Gastrocnemius medialis (tissue), 4 donors: ENCODE data around the gene TLE1. TPM values are rescaled to one million over a fixed set of nuclear protein-coding genes. Genes with fewer than 3 reads are reported as not detected.

Experiments used
- ATAC-seq, 2 donors: fragments of 150-250 bp; one replicate each; pipeline ENCODE4 v1.9.1; 2016
- DNase-seq, 2 donors: peaks; one replicate each; pipeline ENCODE4 v3.0.0-alpha.2; 2019
- H3K27ac ChIP-seq, 4 donors: fragments of 200-600 bp; sonication (generic); 1 replicate in 1 of 4; 2 replicates in 3 of 4; pipeline ENCODE4 v1.5.1; 2016 to 2018; ENCODE audit warnings: mild to moderate bottlenecking in 2 of 4, moderate library complexity in 1 of 4
- H3K27me3 ChIP-seq, 3 donors: fragments of 200-600 bp; sonication (generic) in 2 of 3; 1 replicate in 1 of 3; 2 replicates in 2 of 3; pipeline versions ENCODE4 v1.5.1 to v1.6.0; 2016 to 2019; ENCODE audit warnings: mild to moderate bottlenecking in 1 of 3, moderate library complexity in 1 of 3
- H3K36me3 ChIP-seq, 2 donors: fragments of 200-600 bp; sonication (generic) in 1 of 2; one replicate each; pipeline ENCODE4 v1.5.1; 2017 to 2018
- H3K4me1 ChIP-seq, 2 donors: fragments of 200-600 bp; sonication (generic) in 1 of 2; one replicate each; pipeline ENCODE4 v1.5.1; 2016 to 2017; ENCODE audit warnings: mild to moderate bottlenecking in 2 of 2
- H3K4me3 ChIP-seq, 4 donors: fragments of 200-600 bp; sonication (generic) in 3 of 4; 1 replicate in 1 of 4; 2 replicates in 3 of 4; pipeline ENCODE4 v1.5.1; 2016 to 2019; ENCODE audit warnings: mild to moderate bottlenecking in 2 of 4
- H3K9me3 ChIP-seq, 3 donors: fragments of 200-600 bp; sonication (generic) in 2 of 3; 1 replicate in 1 of 3; 2 replicates in 2 of 3; pipeline ENCODE4 v1.5.1; 2016 to 2019
- POLR2A ChIP-seq, 2 donors: fragments of 450-650 bp; IDR thresholded peaks; one replicate each; pipeline ENCODE4 v1.6.1; 2017; ENCODE audit warnings: antibody characterized with exemption in 2 of 2, mild to moderate bottlenecking in 2 of 2, moderate library complexity in 2 of 2
- in situ Hi-C, 4 donors: fragments of 200-750 bp; cut with MboI; loops; one replicate each; pipeline versions ENCODE4 v1.15.0 to v1.8.0; 2017; ENCODE audit warnings: low sequenced_read_pairs in 4 of 4
- intact Hi-C: fragments of 100-400 bp; cut with DNase I; formaldehyde crosslinking; loops from one replicate; pipeline ENCODE4 v1.15.1; 2023; ENCODE audit warnings: low total_unique reads
- total RNA-seq, 4 donors: library from RNA; depleted of rRNA; stranded (reverse); fragments of >200 nt; gene quantifications; one replicate each; pipeline versions ENCODE4 v1.1.0 to v1.2.3, GENCODE V29; 2016
- TF ChIP-seq, protein P1 (sequence below), 5 experiments: fragments of 450-650 bp in 3 of 5; fragments of 200-600 bp in 2 of 5; sonication (generic) in 2 of 5; IDR thresholded peaks in 4 of 5; conservative IDR thresholded peaks in 1 of 5; 1 replicate in 4 of 5; 2 replicates in 1 of 5; pipeline ENCODE4 v1.5.1; 2016 to 2019; ENCODE audit warnings: antibody characterized with exemption in 5 of 5, mild to moderate bottlenecking in 3 of 5, moderate library complexity in 3 of 5

The TLE1 gene
- total RNA-seq, 4 donors from 2014 or later: 32.0 to 159 (median 55.4) TPM

DNA sequence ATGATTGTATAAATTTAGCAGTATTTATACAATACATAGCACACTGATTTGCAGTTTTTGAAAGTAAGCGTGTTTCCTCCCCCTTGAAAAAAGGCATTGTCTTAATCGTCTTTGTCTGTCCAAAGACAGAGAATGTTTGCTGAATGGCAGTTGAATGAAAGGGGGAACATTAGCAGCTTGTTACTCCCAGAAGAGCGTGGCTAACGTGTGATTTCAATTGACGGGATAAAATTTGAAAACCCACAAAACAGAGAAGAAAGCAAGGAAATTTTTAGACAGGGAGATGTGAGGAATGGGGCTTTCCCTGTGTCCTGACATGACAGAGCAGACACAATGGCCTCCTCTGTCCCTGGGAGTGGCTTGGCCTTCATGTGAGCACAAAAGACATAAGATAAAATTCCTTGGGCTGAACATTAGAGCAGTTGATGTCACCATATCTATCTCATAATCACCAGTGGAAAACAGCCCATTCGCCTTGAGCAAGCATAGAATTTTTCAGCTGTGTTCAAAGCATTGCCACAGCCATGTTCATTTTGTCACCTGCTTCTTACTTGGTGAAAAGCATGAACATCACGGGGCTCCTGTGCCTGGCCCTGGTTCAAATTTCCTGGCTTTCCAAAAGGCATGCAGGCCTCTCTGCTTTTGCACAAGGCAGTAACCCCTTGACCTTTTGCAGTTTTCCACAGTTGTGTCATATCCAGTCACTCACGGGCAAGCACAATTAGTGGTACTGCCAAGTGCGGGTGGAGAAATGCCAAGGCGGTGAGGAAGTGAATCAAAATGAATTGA is 126.9 kb downstream of the TLE1 start:
- Histone ChIP-seq H3K27ac (peak overlapping the region; percentile 50 to 78 (median 69)), H3K36me3 (no peaks in the 10 kb centered on the region), H3K4me1 (peaks cover 19 to 36% of the 10 kb centered on the region in 2 donors), H3K4me3 (no peak overlapping the region), H3K9me3 (no peaks in the 10 kb centered on the region), H3K27me3 (no peaks in the 10 kb centered on the region)
- TF ChIP-seq POLR2A (IDR thresholded peaks at IDR 0.05): no peak
- in situ Hi-C loops (no loop called here), intact Hi-C loops (loop anchor here (1.0 to 2.0 kb wide), 3 partner anchors 22 to 126 kb away; partner anchors contain the start of gene TLE1)
- DNase-seq (peak; percentile 82 to 87), ATAC-seq (peak; percentile 62 to 67)

DNA sequence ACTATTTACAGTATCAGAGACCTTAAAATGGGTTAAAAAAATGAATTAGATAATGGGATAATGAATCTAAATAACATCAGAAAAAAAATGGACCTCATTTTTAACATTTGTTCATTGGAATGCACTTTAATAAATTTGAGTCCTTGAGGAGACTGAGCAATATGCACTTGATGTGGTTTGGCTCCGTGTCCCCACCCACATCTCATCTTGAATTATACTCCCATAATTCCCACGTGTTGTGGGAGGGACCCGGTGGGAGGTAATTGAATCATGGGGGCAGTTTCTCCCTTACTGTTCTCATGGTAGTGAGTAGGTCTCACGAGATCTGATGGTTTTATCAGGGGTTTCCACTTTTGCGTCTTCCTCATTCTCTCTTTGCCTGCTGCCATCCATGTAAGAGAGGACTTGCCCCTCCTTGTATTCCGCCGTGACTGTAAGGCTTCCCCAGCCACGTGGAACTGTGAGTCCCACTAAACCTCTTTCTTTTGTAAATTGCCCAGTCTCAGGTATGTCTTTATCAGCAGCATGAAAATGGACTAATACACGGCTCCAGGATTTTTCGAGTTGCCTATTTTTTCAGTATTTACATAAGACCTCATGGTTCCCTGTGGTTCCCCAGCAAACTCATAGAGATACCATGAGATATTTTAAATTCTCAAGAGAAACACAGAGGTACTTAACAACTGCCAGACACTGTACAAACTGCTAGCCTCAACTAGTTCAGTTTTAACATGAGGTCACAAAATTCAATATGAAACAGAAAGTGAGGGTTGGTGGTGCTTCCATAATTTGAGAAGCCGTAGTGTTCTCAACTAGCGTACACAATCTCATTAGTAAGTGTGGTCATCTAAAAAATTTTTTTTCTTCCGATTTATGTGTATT is 128.3 kb downstream of the TLE1 start:
- ATAC-seq: no peak
- TF ChIP-seq, protein P1, sequence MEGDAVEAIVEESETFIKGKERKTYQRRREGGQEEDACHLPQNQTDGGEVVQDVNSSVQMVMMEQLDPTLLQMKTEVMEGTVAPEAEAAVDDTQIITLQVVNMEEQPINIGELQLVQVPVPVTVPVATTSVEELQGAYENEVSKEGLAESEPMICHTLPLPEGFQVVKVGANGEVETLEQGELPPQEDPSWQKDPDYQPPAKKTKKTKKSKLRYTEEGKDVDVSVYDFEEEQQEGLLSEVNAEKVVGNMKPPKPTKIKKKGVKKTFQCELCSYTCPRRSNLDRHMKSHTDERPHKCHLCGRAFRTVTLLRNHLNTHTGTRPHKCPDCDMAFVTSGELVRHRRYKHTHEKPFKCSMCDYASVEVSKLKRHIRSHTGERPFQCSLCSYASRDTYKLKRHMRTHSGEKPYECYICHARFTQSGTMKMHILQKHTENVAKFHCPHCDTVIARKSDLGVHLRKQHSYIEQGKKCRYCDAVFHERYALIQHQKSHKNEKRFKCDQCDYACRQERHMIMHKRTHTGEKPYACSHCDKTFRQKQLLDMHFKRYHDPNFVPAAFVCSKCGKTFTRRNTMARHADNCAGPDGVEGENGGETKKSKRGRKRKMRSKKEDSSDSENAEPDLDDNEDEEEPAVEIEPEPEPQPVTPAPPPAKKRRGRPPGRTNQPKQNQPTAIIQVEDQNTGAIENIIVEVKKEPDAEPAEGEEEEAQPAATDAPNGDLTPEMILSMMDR (IDR thresholded peaks at IDR 0.05 in 4 of 5, conservative IDR thresholded peaks at IDR 0.05 in 1 of 5): no peak
- no peak for TF ChIP-seq POLR2A (IDR thresholded peaks at IDR 0.05)

DNA sequence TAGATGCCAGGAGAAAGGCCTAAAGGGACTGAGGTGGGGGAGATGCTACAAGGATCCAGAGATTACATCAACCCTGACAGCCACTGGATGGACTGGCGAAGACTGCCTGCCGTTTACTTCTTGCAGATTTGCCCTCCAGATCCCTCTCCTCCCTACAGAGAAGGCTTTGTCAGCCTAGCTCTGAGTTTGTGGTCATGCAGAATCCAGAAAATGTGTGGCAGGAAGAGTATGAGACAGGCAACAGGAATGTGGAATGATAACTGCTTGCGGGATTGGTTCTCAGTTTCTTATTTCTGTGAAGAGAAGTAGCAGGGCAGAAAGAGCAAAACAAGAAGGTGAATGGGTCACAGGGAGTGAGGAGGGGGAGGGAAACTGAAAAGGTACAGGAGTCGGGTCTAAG is 129.6 kb downstream of the TLE1 start:
- in situ Hi-C loops: no loop called here
- H3K9me3 ChIP-seq: no peaks in the 10 kb centered on the region
- intact Hi-C loops: no loop called here
- H3K27me3 ChIP-seq: no peaks in the 10 kb centered on the region
- no peak for TF ChIP-seq POLR2A (IDR thresholded peaks at IDR 0.05)
- DNase-seq (no peak), ATAC-seq (no peak)
- no peak overlapping the region for H3K4me3 ChIP-seq
- H3K4me1 ChIP-seq: peaks cover 19 to 37% of the 10 kb centered on the region in 2 donors
- H3K36me3 ChIP-seq: no peaks in the 10 kb centered on the region
- H3K27ac ChIP-seq: no peak overlapping the region

More for the DNA sequence above, 128.3 kb downstream of the TLE1 start:
- H3K4me1 ChIP-seq: peaks cover 19 to 40% of the 10 kb centered on the region in 2 donors
- no peaks in the 10 kb centered on the region for H3K36me3 ChIP-seq
- H3K27me3 ChIP-seq: no peaks in the 10 kb centered on the region
- in situ Hi-C loops: no loop called here
- intact Hi-C loops: no loop called here
- H3K9me3 ChIP-seq: no peaks in the 10 kb centered on the region
- H3K4me3 ChIP-seq: no peak overlapping the region
- no peak overlapping the region for H3K27ac ChIP-seq
- DNase-seq: no peak

DNA sequence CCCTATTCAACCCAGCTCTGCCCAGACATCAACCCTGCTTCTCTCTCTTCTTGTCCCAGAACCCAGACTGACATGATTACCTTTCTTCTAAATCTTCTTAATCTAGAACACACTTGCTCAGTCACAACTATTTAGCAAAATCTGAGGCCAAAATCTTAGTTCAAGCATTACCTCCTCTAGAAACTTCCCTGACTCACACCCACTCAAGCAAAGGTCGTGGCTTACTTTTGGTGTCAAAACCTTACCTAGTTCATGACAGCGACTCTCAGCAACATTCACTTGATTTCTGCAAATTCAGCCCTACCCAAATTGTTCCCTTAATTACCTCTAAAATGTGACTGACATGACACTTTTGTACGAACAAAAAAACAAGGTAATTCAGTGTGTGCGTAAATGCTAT is 130.2 kb downstream of the TLE1 start:
- H3K9me3 ChIP-seq: no peaks in the 10 kb centered on the region
- ATAC-seq (no peak), DNase-seq (no peak)
- no peaks in the 10 kb centered on the region for H3K36me3 ChIP-seq
- H3K4me1 ChIP-seq: peaks cover 16 to 34% of the 10 kb centered on the region in 2 donors
- peak overlapping the region in 1 of 4 donors; percentile 47 for H3K27ac ChIP-seq
- in situ Hi-C loops (no loop called here), intact Hi-C loops (no loop called here)
- H3K27me3 ChIP-seq: no peaks in the 10 kb centered on the region
- TF ChIP-seq POLR2A (IDR thresholded peaks at IDR 0.05): no peak
- TF ChIP-seq, protein P1 (IDR thresholded peaks at IDR 0.05 in 4 of 5, conservative IDR thresholded peaks at IDR 0.05 in 1 of 5): no peak
- no peak overlapping the region for H3K4me3 ChIP-seq

DNA sequence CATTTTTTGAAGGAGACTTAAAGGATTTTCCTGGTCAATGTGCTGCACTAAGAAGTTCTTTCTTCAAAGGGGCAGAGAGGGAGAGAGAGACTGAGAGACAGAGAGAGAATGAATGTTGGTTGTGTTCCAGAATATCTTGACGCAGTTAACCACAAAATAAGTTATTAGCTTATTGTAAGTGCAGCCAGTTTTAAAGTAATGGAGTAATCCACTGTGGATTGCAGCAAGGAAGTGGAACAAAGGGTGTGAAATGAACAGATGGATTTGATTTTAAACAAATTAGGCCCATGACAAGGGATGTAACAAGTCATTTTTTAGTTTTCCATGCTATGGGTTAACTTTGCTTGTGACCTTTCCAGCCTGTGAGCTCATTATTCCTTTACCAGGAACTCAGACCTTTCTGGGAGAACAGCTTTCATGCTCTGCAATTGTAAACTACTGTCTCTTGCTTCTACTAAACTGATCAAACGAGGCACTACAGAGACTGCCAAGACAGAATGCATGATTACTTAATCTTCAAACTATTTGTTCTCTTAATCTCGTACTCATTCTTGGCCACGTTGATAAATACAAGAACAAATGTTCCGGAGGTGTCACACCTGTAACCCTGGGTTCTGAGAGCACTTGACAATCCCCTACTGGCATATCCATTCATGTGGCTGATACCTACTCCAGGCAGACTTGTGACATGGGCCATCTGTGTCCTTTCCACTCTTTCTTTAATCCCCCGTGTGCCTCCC is 131.1 kb downstream of the TLE1 start:
- peak in 1 of 2 donors; percentile 11 for ATAC-seq
- Histone ChIP-seq H3K4me3 (no peak overlapping the region), H3K27me3 (no peaks in the 10 kb centered on the region), H3K27ac (peak overlapping the region; percentile 34 to 53 (median 44)), H3K4me1 (peaks cover 8 to 27% of the 10 kb centered on the region in 2 donors), H3K9me3 (no peaks in the 10 kb centered on the region), H3K36me3 (no peaks in the 10 kb centered on the region)
- intact Hi-C loops (loop anchor here (1.0 kb wide), 1 partner anchor 55 kb away; no protein-coding TSS in a partner anchor), in situ Hi-C loops (no loop called here)
- no peak for TF ChIP-seq POLR2A (IDR thresholded peaks at IDR 0.05)
- TF ChIP-seq, protein P1 (IDR thresholded peaks at IDR 0.05 in 4 of 5, conservative IDR thresholded peaks at IDR 0.05 in 1 of 5): no peak
- DNase-seq: no peak
